HepG2 (cell line): ENCODE data around the gene CA14. TPM values are rescaled to one million over a fixed set of nuclear protein-coding genes. Genes with fewer than 3 reads are reported as not detected.

ENCODE experiments used
- ATAC-seq: fragments of 200-7000 bp; cut with Tn5 transposase; 3 replicates; pipeline ENCODE4 v1.9.1; 2020; ENCODE audit warnings: mild to moderate bottlenecking, moderate library complexity
- BruUV-seq: library from RNA; stranded (reverse); fragments of 400-500 nt; replicated peaks from 2 replicates; lab custom pipeline; 2021; lab: Mats Ljungman, UMichigan
- CTCF ChIA-PET: fragments of 300-600 bp; formaldehyde crosslinking; extraction: SDS; loops from one replicate; lab custom pipeline; 2021; ENCODE audit warnings: low total read pairs, inconsistent platforms, low intra/inter-chr PET ratio; lab: Yijun Ruan, JAX
- POLR2A ChIA-PET: fragments of 350-600 bp; sonication (Branson Sonifier 250); formaldehyde crosslinking; loops from one replicate; lab custom pipeline; 2020; ENCODE audit warnings: antibody characterized with exemption, inconsistent platforms; lab: Yijun Ruan, JAX
- DNase-seq: peaks from one replicate; pipeline ENCODE4 v3.0.0-alpha.2; 2015; ENCODE audit warnings: low spot score
- FAIRE-seq: peaks from 3 replicates; lab custom pipeline; 2011; peaks lifted over from hg19 to GRCh38; lab: Jason Lieb, UNC
- H2AFZ ChIP-seq: one replicate; pipeline ENCODE4 v1.6.1; 2011; ENCODE audit warnings: low read length, inconsistent platforms
- H3K27ac ChIP-seq: fragments of 300-600 bp; 3 replicates; pipeline ENCODE4 v1.8.0; 2011; ENCODE audit warnings: mixed run types, mild to moderate bottlenecking, mixed read lengths, low read length, inconsistent platforms; ENCODE audit not compliant: insufficient read depth; ENCODE audit errors: extremely low read length
- H3K27me3 ChIP-seq, 2 experiments: fragments of 200-600 bp in 1 of 2; 2 replicates in 1 of 2; 3 replicates in 1 of 2; pipeline versions ENCODE4 v1.6.0 to v1.8.0; 2011; ENCODE audit warnings: low read length in 2 of 2, mild to moderate bottlenecking in 2 of 2, moderate library complexity in 2 of 2, inconsistent platforms in 1 of 2; ENCODE audit not compliant: insufficient read depth in 2 of 2, control insufficient read depth in 1 of 2
- H3K36me3 ChIP-seq, 2 experiments: fragments of 200-600 bp in 1 of 2; replicated peaks in 1 of 2; 2 replicates in 1 of 2; 3 replicates in 1 of 2; pipeline versions ENCODE4 v1.5.1 to v1.8.0; 2011; ENCODE audit warnings: low read length in 2 of 2, inconsistent platforms in 1 of 2; ENCODE audit not compliant: insufficient read depth in 2 of 2, control insufficient read depth in 1 of 2
- H3K4me1 ChIP-seq: 2 replicates; pipeline ENCODE4 v1.5.1; 2012; ENCODE audit warnings: low read length, inconsistent platforms; ENCODE audit not compliant: insufficient read depth
- H3K4me2 ChIP-seq: 2 replicates; pipeline ENCODE4 v1.6.0; 2011; ENCODE audit warnings: low read depth, low read length, inconsistent platforms
- H3K4me3 ChIP-seq, 3 experiments: fragments of 200-600 bp in 1 of 3; sonication (generic), shearing (Covaris generic) in 1 of 3; replicated peaks in 1 of 3; 2 replicates each; pipeline ENCODE4 v1.5.1; 2011 to 2016; ENCODE audit warnings: low read length in 3 of 3, inconsistent platforms in 2 of 3, low read depth in 2 of 3, mild to moderate bottlenecking in 2 of 3, control low read depth in 1 of 3, mixed read lengths in 1 of 3; ENCODE audit not compliant: insufficient read depth in 1 of 3
- H3K79me2 ChIP-seq: one replicate; pipeline ENCODE4 v1.6.1; 2011; ENCODE audit warnings: low read length, inconsistent platforms; ENCODE audit not compliant: insufficient read depth
- H3K9ac ChIP-seq: 2 replicates; pipeline ENCODE4 v1.6.0; 2011; ENCODE audit warnings: mild to moderate bottlenecking, low read depth, low read length, inconsistent platforms; ENCODE audit not compliant: insufficient read depth
- H3K9me3 ChIP-seq: 2 replicates; pipeline ENCODE4 v1.5.1; 2012; ENCODE audit warnings: mild to moderate bottlenecking, low read length
- H4K20me1 ChIP-seq: 2 replicates; pipeline ENCODE4 v1.6.0; 2011; ENCODE audit warnings: inconsistent platforms, mild to moderate bottlenecking, low read length, moderate library complexity; ENCODE audit not compliant: insufficient read depth
- NRL ChIP-seq: sonication (generic); formaldehyde crosslinking; IDR thresholded peaks from 2 replicates; pipeline ENCODE4 v1.5.0; 2020; ENCODE audit warnings: missing genetic modification reagents, mild to moderate bottlenecking, moderate library complexity, borderline replicate concordance
- SOX13 ChIP-seq, 3 experiments: fragments of 450-650 bp in 1 of 3; sonication (generic) in 1 of 3; formaldehyde crosslinking in 1 of 3; IDR thresholded peaks in 2 of 3; conservative IDR thresholded peaks in 1 of 3; 2 replicates each; pipeline versions ENCODE4 v1.5.0 to v1.6.1; 2016 to 2020; ENCODE audit warnings: antibody characterized with exemption in 1 of 3, mild to moderate bottlenecking in 1 of 3, missing compliant biosample characterization in 1 of 3, missing genetic modification reagents in 1 of 3, moderate library complexity in 1 of 3
- TFAP4 ChIP-seq: sonication (generic); IDR thresholded peaks from 2 replicates; pipeline ENCODE4 v1.6.1; 2016; ENCODE audit warnings: low read depth, borderline replicate concordance
- ZBTB3 ChIP-seq: sonication (generic); formaldehyde crosslinking; IDR thresholded peaks from 2 replicates; pipeline ENCODE4 v1.4.0; 2020; ENCODE audit warnings: low read depth, mild to moderate bottlenecking, moderate library complexity, missing genetic modification reagents, borderline replicate concordance
- ZFP62 ChIP-seq: sonication (generic); formaldehyde crosslinking; IDR thresholded peaks from 2 replicates; pipeline ENCODE4 v1.4.0; 2020; ENCODE audit warnings: missing genetic modification reagents
- ZNF280D ChIP-seq: sonication (generic); formaldehyde crosslinking; IDR thresholded peaks from 2 replicates; pipeline ENCODE4 v1.5.1; 2020; ENCODE audit warnings: mild to moderate bottlenecking, missing genetic modification reagents
- ZNF567 ChIP-seq: sonication (generic); formaldehyde crosslinking; IDR thresholded peaks from 2 replicates; pipeline ENCODE4 v1.8.1; 2023; ENCODE audit warnings: mild to moderate bottlenecking, missing genetic modification reagents, borderline replicate concordance
- ZNF839 ChIP-seq: sonication (generic); formaldehyde crosslinking; IDR thresholded peaks from 2 replicates; pipeline ENCODE4 v1.4.0; 2020; ENCODE audit warnings: missing genetic modification reagents, mild to moderate bottlenecking, borderline replicate concordance
- ZSCAN21 ChIP-seq: sonication (generic); formaldehyde crosslinking; IDR thresholded peaks from 2 replicates; pipeline ENCODE4 v1.8.0; 2022; ENCODE audit warnings: mild to moderate bottlenecking, missing genetic modification reagents, moderate library complexity, borderline replicate concordance
- WGBS: methylation state at CpG from one replicate; pipeline ENCODE4 v1.1.6; 2017; ENCODE audit warnings: low lambda C conversion rate; 5-methylcytosine and 5-hydroxymethylcytosine counted together
- in situ Hi-C: cut with HindIII; loops from 2 replicates; pipeline ENCODE4 v1.10.0; 2017; ENCODE audit warnings: low pct_unique_long_range_greater_than_20kb; ENCODE audit not compliant: extremely low pct_ligation_motif_present
- intact Hi-C: fragments of 100-400 bp; cut with micrococcal nuclease; formaldehyde crosslinking; loops from one replicate; pipeline ENCODE4 v1.10.0; 2022; ENCODE audit not compliant: unreplicated experiment
- polyA plus RNA-seq, 8 experiments: library from polyadenylated mRNA; depleted of rRNA in 3 of 8; stranded (reverse) in 7 of 8; unstranded in 1 of 8; fragments of >200 nt; fragmentation: Illumina TruSeq in 4 of 8; extraction: Trizol in 4 of 8; gene quantifications; 2 replicates each; pipeline versions ENCODE4 v1.2.1 to v1.2.3, GENCODE V29; 2011 to 2016; ENCODE audit warnings: low read depth in 4 of 8, missing spikeins in 1 of 8, mixed read lengths in 1 of 8; ENCODE audit not compliant: insufficient read depth in 1 of 8
- total RNA-seq, 5 experiments: library from RNA; depleted of rRNA; stranded (reverse); fragments of >200 nt; fragmentation: Illumina TruSeq; extraction: Trizol; gene quantifications; 2 replicates each; pipeline ENCODE4 v1.2.3, GENCODE V29; 2016; ENCODE audit warnings: low read depth in 1 of 5
- TF ChIP-seq, protein P1 (sequence below): IDR thresholded peaks from 2 replicates; pipeline ENCODE4 v1.6.1; 2016; ENCODE audit warnings: missing genetic modification reagents, missing compliant biosample characterization
- TF ChIP-seq, protein P2 (sequence below): sonication (generic); formaldehyde crosslinking; IDR thresholded peaks from 2 replicates; pipeline ENCODE4 v1.4.0; 2020; ENCODE audit warnings: mild to moderate bottlenecking, missing genetic modification reagents

Gene CA14
- total and polyA plus RNA-seq, 2 of the 13 experiments (the other 11 are each of a cell fraction or from before 2014, with no cell fraction given) = 2.4 to 8.5 TPM

GRCh38 chr1:150282558-150282958 is 25.0 kb downstream of the CA14 start:
- Histone ChIP-seq H3K4me2 (no peak overlapping the region), H3K4me3 (no peak overlapping the region), H3K9me3 (no peaks in the 10 kb centered on the region), H3K79me2 (no peaks in the 10 kb centered on the region), H3K4me1 (peaks cover 33% of the 10 kb centered on the region), H2AFZ (no peak overlapping the region), H3K9ac (no peak overlapping the region), H3K36me3 (no peaks in the 10 kb centered on the region), H4K20me1 (no peaks in the 10 kb centered on the region), H3K27ac (no peak overlapping the region), H3K27me3 (peaks cover 0 to 5% of the 10 kb centered on the region in 2 experiments; a peak in 1 of 5 replicates)
- WGBS = 90% methylated on average over 21 of the region's 21 CpGs
- in situ Hi-C loops (no loop called here), intact Hi-C loops (no loop called here)
- CTCF ChIA-PET = no interaction called here
- POLR2A ChIA-PET = no interaction called here
- no TSS peak for BruUV-seq
- FAIRE-seq (no peak), ATAC-seq (no peak), DNase-seq (no peak)
- TF ChIP-seq ZNF839 (no peak), NRL (no peak), ZFP62 (CRISPR knock-in tag) (no peak), ZSCAN21 (no peak), SOX13 (IDR thresholded peaks at IDR 0.05) (no peak), SOX13 (CRISPR knock-in tag; conservative IDR thresholded peaks at IDR 0.05 in 1 of 2, IDR thresholded peaks at IDR 0.05 in 1 of 2) (no peak), ZNF567 (CRISPR knock-in tag) (no peak), TFAP4 (no peak), ZBTB3 (CRISPR knock-in tag) (no peak), ZNF280D (CRISPR knock-in tag) (no peak)
- TF ChIP-seq, protein P1, sequence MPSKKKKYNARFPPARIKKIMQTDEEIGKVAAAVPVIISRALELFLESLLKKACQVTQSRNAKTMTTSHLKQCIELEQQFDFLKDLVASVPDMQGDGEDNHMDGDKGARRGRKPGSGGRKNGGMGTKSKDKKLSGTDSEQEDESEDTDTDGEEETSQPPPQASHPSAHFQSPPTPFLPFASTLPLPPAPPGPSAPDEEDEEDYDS (CRISPR knock-in tag) = no peak
- TF ChIP-seq, protein P2, sequence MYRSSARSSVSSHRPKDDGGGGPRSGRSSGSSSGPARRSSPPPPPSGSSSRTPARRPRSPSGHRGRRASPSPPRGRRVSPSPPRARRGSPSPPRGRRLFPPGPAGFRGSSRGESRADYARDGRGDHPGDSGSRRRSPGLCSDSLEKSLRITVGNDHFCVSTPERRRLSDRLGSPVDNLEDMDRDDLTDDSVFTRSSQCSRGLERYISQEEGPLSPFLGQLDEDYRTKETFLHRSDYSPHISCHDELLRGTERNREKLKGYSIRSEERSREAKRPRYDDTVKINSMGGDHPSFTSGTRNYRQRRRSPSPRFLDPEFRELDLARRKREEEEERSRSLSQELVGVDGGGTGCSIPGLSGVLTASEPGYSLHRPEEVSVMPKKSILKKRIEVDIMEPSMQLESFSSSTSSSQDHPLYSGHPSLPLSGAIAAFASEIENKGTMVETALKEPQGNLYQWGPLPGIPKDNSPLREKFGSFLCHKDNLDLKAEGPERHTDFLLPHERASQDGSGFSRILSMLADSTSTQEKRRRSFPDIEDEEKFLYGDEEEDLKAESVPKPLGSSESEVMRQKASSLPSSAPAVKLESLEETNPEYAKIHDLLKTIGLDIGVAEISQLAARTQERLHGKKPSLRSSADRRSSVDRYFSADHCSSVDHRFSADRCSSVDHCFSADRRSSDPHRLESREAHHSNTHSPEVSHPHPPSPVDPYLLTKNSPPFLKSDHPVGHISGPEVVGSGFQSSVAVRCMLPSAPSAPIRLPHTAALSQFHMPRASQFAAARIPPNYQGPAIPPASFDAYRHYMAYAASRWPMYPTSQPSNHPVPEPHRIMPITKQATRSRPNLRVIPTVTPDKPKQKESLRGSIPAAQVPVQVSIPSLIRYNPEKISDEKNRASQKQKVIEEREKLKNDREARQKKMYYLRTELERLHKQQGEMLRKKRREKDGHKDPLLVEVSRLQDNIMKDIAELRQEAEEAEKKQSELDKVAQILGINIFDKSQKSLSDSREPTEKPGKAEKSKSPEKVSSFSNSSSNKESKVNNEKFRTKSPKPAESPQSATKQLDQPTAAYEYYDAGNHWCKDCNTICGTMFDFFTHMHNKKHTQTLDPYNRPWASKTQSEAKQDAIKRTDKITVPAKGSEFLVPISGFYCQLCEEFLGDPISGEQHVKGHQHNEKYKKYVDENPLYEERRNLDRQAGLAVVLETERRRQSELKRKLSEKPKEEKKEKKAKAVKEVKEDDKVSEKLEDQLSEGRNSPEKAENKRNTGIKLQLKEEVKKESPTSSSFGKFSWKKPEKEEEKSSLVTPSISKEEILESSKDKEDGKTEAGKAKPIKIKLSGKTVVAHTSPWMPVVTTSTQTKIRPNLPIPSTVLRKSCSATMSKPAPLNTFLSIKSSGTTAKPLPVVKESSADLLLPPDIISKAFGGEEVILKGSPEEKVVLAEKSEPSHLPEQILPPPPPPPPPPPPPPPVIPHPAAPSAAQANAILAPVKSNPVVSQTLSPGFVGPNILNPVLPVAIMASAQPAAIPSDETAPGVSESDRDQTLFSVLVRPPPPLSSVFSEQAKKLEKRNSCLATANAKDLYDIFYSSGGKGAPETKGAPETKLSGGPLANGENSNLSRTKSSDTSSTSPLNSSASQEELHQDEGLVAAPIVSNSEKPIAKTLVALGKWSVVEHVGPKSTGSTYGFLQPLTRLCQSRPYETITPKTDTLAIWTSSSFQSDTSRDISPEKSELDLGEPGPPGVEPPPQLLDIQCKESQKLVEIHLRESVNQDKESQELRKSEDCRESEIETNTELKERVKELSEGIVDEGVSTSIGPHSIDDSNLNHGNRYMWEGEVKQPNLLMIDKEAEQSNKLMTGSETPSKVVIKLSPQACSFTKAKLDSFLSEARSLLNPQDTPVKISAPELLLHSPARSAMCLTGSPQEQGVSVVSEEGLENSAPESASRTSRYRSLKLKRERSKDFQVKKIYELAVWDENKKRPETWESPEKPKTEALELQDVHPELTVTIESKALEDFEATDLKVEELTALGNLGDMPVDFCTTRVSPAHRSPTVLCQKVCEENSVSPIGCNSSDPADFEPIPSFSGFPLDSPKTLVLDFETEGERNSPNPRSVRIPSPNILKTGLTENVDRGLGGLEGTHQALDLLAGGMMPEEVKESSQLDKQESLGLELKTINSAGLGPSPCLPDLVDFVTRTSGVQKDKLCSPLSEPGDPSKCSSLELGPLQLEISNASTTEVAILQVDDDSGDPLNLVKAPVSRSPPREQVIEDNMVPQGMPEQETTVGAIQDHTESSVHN = no peak
